Peyer's patch (tissue), 4 donors: ENCODE results near the gene RPS3A.

Source experiments
- POLR2A ChIP-seq, 2 donors: fragments of 450-650 bp; IDR thresholded peaks; one replicate each; pipeline ENCODE4 v1.5.1; 2017; ENCODE audit warnings: antibody characterized with exemption in 2 of 2, mild to moderate bottlenecking in 2 of 2, moderate library complexity in 2 of 2
- TF ChIP-seq, protein P1 (sequence below), 6 experiments: fragments of 450-650 bp in 4 of 6; fragments of 200-600 bp in 2 of 6; sonication (generic) in 1 of 6; IDR thresholded peaks; one replicate each; pipeline ENCODE4 v1.5.1; 2017 to 2019; ENCODE audit warnings: antibody characterized with exemption in 6 of 6, mild to moderate bottlenecking in 3 of 6, moderate library complexity in 1 of 6

GRCh38 chr4:151117371-151117962 lies 18.0 kb downstream of the RPS3A start:
- TF ChIP-seq, protein P1, sequence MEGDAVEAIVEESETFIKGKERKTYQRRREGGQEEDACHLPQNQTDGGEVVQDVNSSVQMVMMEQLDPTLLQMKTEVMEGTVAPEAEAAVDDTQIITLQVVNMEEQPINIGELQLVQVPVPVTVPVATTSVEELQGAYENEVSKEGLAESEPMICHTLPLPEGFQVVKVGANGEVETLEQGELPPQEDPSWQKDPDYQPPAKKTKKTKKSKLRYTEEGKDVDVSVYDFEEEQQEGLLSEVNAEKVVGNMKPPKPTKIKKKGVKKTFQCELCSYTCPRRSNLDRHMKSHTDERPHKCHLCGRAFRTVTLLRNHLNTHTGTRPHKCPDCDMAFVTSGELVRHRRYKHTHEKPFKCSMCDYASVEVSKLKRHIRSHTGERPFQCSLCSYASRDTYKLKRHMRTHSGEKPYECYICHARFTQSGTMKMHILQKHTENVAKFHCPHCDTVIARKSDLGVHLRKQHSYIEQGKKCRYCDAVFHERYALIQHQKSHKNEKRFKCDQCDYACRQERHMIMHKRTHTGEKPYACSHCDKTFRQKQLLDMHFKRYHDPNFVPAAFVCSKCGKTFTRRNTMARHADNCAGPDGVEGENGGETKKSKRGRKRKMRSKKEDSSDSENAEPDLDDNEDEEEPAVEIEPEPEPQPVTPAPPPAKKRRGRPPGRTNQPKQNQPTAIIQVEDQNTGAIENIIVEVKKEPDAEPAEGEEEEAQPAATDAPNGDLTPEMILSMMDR (IDR thresholded peaks at IDR 0.05) = peak in 5 of 6 experiments; percentile 21 to 81 (median 76)
- no peak for TF ChIP-seq POLR2A (IDR thresholded peaks at IDR 0.05)
